Activated B cell treated with CpG ODN at 0.5 μM for 24 hours (primary cell): ENCODE results near the gene UTS2B. TPM values are rescaled to one million over a fixed set of nuclear protein-coding genes. Genes with fewer than 3 reads are reported as not detected.
A peak's percentile ranks its signal among the peaks of the same experiment; 100 is the strongest.

Experiments
- ATAC-seq: fragments of 200-7000 bp; cut with Tn5 transposase; one replicate; pipeline ENCODE4 v1.10.0; 2021; ENCODE audit warnings: low read depth, mild to moderate bottlenecking, moderate library complexity
- CTCF ChIA-PET: fragments of 350-600 bp; sonication (Branson Sonifier 250); formaldehyde crosslinking; loops from one replicate; lab custom pipeline; 2021; ENCODE audit warnings: antibody characterized with exemption; lab: Charles Lee
- POLR2A ChIA-PET: fragments of 350-600 bp; sonication (Branson Sonifier 250); formaldehyde crosslinking; loops from one replicate; lab custom pipeline; 2021; ENCODE audit warnings: antibody characterized with exemption; lab: Charles Lee
- DNase-seq: peaks from one replicate; pipeline ENCODE4 v3.0.0; 2022
- H3K27ac Mint-ChIP-seq: one replicate; pipeline ENCODE4 v1.8.0; 2020; ENCODE audit warnings: mixed read lengths
- H3K27me3 Mint-ChIP-seq: one replicate; pipeline ENCODE4 v1.8.0; 2021; ENCODE audit warnings: mixed read lengths
- H3K36me3 Mint-ChIP-seq: one replicate; pipeline ENCODE4 v1.8.0; 2021; ENCODE audit warnings: low read depth, mixed read lengths
- H3K4me1 Mint-ChIP-seq: one replicate; pipeline ENCODE4 v1.8.0; 2021; ENCODE audit warnings: mixed read lengths
- H3K4me3 Mint-ChIP-seq: one replicate; pipeline ENCODE4 v1.8.0; 2020; ENCODE audit warnings: mild to moderate bottlenecking, mixed read lengths
- H3K9me3 Mint-ChIP-seq: one replicate; pipeline ENCODE4 v1.8.0; 2020; ENCODE audit warnings: mixed read lengths
- CTCF ChIP-seq: fragments of 200-600 bp; IDR thresholded peaks from one replicate; pipeline ENCODE4 v1.8.0; 2022; ENCODE audit warnings: antibody characterized with exemption, mild to moderate bottlenecking
- intact Hi-C: fragments of 100-400 bp; cut with micrococcal nuclease; formaldehyde crosslinking; loops from one replicate; pipeline ENCODE4 v1.15.1; 2024
- total RNA-seq: library from RNA; stranded (reverse); gene quantifications from 2 replicates; pipeline ENCODE4 v1.2.3, GENCODE V29; 2022

Gene UTS2B
- total RNA-seq, 1 donor from 2014 or later = 2.1 TPM

GRCh38 chr3:191257286-191257685 lies 73.0 kb downstream of the UTS2B start:
- Mint-ChIP-seq H3K9me3 (peaks cover 2% of the 10 kb centered on the region), H3K27me3 (no peaks in the 10 kb centered on the region), H3K27ac (peak overlapping the region; percentile 65), H3K4me3 (no peak overlapping the region), H3K4me1 (peaks cover 76% of the 10 kb centered on the region), H3K36me3 (peaks cover 2% of the 10 kb centered on the region)
- CTCF ChIA-PET = no interaction called here
- no peak for DNase-seq
- no peak for TF ChIP-seq CTCF
- intact Hi-C loops = loop anchor here (10.0 kb wide), 1 partner anchor 868 kb away; no protein-coding TSS in a partner anchor
- ATAC-seq = no peak
- POLR2A ChIA-PET = interaction anchor here (0.8 to 1.0 kb wide), 2 partner anchors 12 to 73 kb away, joined by 3 to 4 read pairs; partner anchors contain the start of gene UTS2B

GRCh38 chr3:191256405-191256804 lies 73.9 kb downstream of the UTS2B start:
- ATAC-seq (no peak), DNase-seq (no peak)
- intact Hi-C loops = loop anchor here (10.0 kb wide), 1 partner anchor 868 kb away; no protein-coding TSS in a partner anchor
- CTCF ChIA-PET = no interaction called here
- POLR2A ChIA-PET = interaction anchor here (0.6 to 1.4 kb wide), 3 partner anchors 15 to 112 kb away, joined by 3 to 6 read pairs (median 4); partner anchors contain the start of gene UTS2B
- peaks cover 2% of the 10 kb centered on the region for H3K9me3 Mint-ChIP-seq
- peaks cover 79% of the 10 kb centered on the region for H3K4me1 Mint-ChIP-seq
- TF ChIP-seq CTCF = no peak
- H3K27ac Mint-ChIP-seq = peak overlapping the region; percentile 79
- peaks cover 2% of the 10 kb centered on the region for H3K36me3 Mint-ChIP-seq
- H3K4me3 Mint-ChIP-seq = no peak overlapping the region
- no peaks in the 10 kb centered on the region for H3K27me3 Mint-ChIP-seq

- TF ChIP-seq CTCF = no peak
- H3K4me1 Mint-ChIP-seq = peaks cover 71% of the 10 kb centered on the region
- no peaks in the 10 kb centered on the region for H3K27me3 Mint-ChIP-seq
- POLR2A ChIA-PET = interaction anchor here (1.0 to 1.1 kb wide), 2 partner anchors 12 to 14 kb away, joined by 3 to 4 read pairs; no protein-coding TSS in a partner anchor
- intact Hi-C loops = loop anchor here (2.0 to 10.0 kb wide), 2 partner anchors 14 to 870 kb away; no protein-coding TSS in a partner anchor
- CTCF ChIA-PET = no interaction called here
- H3K9me3 Mint-ChIP-seq = peaks cover 2% of the 10 kb centered on the region
- no peak for DNase-seq
- ATAC-seq = no peak
- peak overlapping the region; percentile 88 for H3K27ac Mint-ChIP-seq
- peaks cover 2% of the 10 kb centered on the region for H3K36me3 Mint-ChIP-seq
- no peak overlapping the region for H3K4me3 Mint-ChIP-seq
These were observed 75.2 kb downstream of the UTS2B start for GRCh38 chr3:191255156-191255555.

GRCh38 chr3:191254098-191254873 lies 76.0 kb downstream of the UTS2B start:
- DNase-seq (no peak), ATAC-seq (peak; percentile 41)
- POLR2A ChIA-PET = interaction anchor here (1.0 to 1.1 kb wide), 2 partner anchors 13 to 15 kb away, joined by 3 to 4 read pairs; no protein-coding TSS in a partner anchor
- no peak for TF ChIP-seq CTCF
- Mint-ChIP-seq H3K27ac (peak overlapping the region; percentile 88), H3K4me1 (peaks cover 71% of the 10 kb centered on the region), H3K27me3 (no peaks in the 10 kb centered on the region), H3K36me3 (peaks cover 2% of the 10 kb centered on the region), H3K4me3 (peak overlapping the region; percentile 32), H3K9me3 (peaks cover 2% of the 10 kb centered on the region)
- CTCF ChIA-PET = no interaction called here
- intact Hi-C loops = loop anchor here (1.0 to 10.0 kb wide), 3 partner anchors 8 to 871 kb away; no protein-coding TSS in a partner anchor
